GM18868 (cell line): ENCODE data around the gene CSGALNACT2.
A peak's percentile ranks its signal among the peaks of the same experiment; 100 is the strongest.

ENCODE experiments used
- ATAC-seq: cut with Tn5 transposase; IDR thresholded peaks from one replicate; pipeline ENCODE4 v1.9.1; 2021; ENCODE audit warnings: mild to moderate bottlenecking, moderate library complexity; ENCODE audit not compliant: unreplicated experiment

Gene CSGALNACT2

GRCh38 chr10:43111921-43112607 lies 26.2 kb upstream of the CSGALNACT2 start:
- no peak for ATAC-seq

- no peak for ATAC-seq
Measured at GRCh38 chr10:43112608-43112961, 25.7 kb upstream of the CSGALNACT2 start.

GRCh38 chr10:43113201-43114087 lies 24.8 kb upstream of the CSGALNACT2 start:
- ATAC-seq, result no peak

- no peak for ATAC-seq
Measured at GRCh38 chr10:43114088-43114742, 24.0 kb upstream of the CSGALNACT2 start.

GRCh38 chr10:43114743-43115611 lies 23.3 kb upstream of the CSGALNACT2 start:
- ATAC-seq, result no peak

- ATAC-seq, result no peak
Measured at GRCh38 chr10:43115881-43116595, 22.2 kb upstream of the CSGALNACT2 start.

GRCh38 chr10:43116596-43116995 lies 21.6 kb upstream of the CSGALNACT2 start:
- ATAC-seq, result no peak

GRCh38 chr10:43117031-43117776 lies 21.0 kb upstream of the CSGALNACT2 start:
- no peak for ATAC-seq

GRCh38 chr10:43117777-43118583 lies 20.3 kb upstream of the CSGALNACT2 start:
- ATAC-seq, result no peak

GRCh38 chr10:43118631-43119415 lies 19.4 kb upstream of the CSGALNACT2 start:
- ATAC-seq, result no peak

GRCh38 chr10:43119416-43120115 lies 18.7 kb upstream of the CSGALNACT2 start:
- ATAC-seq, result no peak

GRCh38 chr10:43120116-43120928 lies 17.9 kb upstream of the CSGALNACT2 start:
- no peak for ATAC-seq

GRCh38 chr10:43120929-43121314 lies 17.3 kb upstream of the CSGALNACT2 start:
- ATAC-seq, result peak; percentile 96

- no peak for ATAC-seq
Measured at GRCh38 chr10:43121444-43121843, 16.8 kb upstream of the CSGALNACT2 start.

- ATAC-seq, result no peak
Measured at GRCh38 chr10:43122096-43122495, 16.1 kb upstream of the CSGALNACT2 start.

GRCh38 chr10:43122826-43123225 lies 15.4 kb upstream of the CSGALNACT2 start:
- no peak for ATAC-seq
